GM18511 (cell line): ENCODE measurements around the gene TFB2M.
"Not testable (repeated sequence)": the region's sequence is repeated elsewhere in the genome, so short reads cannot be mapped to it uniquely, and the experiment has no call there.

Source experiments
- ATAC-seq: cut with Tn5 transposase; IDR thresholded peaks from one replicate; pipeline ENCODE4 v1.9.1; 2021; ENCODE audit warnings: mild to moderate bottlenecking, moderate library complexity; ENCODE audit not compliant: unreplicated experiment

Gene TFB2M

GRCh38 chr1:246583448-246584185 is 17.6 kb upstream of the TFB2M start:
- ATAC-seq: no peak

DNA sequence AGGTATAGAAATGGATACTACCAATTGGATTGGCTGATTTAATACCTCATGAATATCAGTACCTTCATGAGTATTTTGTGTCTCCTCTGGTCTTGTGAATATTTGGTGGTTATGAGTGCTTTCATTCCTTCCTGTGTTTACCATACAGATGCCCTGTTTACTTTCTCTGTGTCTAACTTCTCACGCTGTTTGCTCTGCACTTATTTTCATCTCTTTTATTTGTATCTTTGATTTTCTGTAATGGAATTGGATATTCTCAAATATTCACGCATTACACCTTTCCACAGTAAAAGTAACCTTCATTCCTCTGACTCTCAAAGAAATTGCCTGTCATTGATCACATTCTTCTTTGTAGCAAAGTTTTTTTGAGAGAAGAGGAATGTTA is 17.0 kb upstream of the TFB2M start:
- no peak for ATAC-seq

GRCh38 chr1:246582301-246583055 is 16.4 kb upstream of the TFB2M start:
- no peak for ATAC-seq

GRCh38 chr1:246580497-246581370 is 14.7 kb upstream of the TFB2M start:
- no peak for ATAC-seq

DNA sequence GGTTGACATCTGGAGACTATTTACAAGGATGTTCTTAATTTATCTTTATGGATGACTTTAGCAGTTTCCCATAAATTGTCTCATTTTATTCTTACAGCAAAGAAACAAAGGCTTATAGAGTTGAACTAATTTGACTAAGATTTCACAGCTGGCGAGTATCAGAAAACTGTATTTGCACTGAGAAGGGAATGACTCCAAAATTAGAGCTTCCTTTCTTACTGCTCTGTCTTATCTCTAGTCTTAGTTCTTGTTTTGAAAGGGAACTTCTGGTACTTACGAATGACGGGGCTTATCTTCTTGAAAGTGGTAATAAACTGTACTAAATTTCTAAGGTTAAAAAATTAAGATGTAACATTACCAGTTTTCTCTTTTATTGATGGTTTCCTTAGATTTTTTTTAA is 13.8 kb upstream of the TFB2M start:
- peak; percentile 85 for ATAC-seq

GRCh38 chr1:246577720-246578106 is 11.7 kb upstream of the TFB2M start:
- no peak for ATAC-seq

DNA sequence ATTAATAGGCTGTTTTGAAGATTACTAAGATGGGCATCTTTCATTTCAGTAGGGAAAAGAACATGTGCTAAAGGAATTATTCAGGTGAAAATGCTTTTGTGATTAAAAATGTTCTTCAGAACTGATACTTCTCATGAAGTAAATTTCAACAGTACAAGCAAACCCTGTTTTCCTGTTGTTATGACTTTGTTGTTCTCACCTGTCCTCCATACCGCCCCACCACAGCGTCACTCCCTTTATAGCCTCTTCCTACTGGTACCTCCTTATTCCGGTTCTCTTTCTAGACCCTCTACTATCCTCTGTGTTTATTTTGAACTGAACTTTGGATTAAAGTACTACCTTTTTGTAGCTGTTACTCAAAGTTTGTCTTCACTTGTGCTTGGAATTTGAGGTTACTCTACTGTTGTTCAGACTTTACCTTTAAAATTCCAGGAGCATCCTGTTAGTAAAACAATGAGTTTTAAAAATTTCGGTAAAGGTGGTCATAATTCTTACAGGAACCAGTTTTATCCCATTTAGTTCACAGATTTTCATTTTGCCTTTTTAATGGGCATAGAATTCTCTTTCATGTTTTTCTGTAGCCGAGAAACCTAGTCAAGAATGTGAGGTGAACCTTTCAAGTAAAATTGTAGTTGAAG is 11.1 kb upstream of the TFB2M start:
- ATAC-seq: no peak

DNA sequence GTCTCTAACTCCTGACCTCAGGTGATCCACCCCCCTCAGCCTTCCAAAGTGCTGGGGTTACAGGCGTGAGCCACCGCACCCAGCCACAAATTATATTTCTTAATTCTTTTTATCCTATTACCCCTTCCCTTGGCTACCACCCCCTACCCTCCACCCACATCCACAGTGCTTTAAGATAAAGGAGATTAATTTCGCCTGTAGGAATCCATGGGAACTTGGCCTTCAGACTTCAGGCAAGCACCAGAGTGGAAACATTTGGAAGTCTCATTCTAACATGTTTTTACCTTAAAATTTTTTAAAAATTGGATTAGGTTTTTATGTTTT is 10.6 kb upstream of the TFB2M start:
- ATAC-seq: no peak

DNA sequence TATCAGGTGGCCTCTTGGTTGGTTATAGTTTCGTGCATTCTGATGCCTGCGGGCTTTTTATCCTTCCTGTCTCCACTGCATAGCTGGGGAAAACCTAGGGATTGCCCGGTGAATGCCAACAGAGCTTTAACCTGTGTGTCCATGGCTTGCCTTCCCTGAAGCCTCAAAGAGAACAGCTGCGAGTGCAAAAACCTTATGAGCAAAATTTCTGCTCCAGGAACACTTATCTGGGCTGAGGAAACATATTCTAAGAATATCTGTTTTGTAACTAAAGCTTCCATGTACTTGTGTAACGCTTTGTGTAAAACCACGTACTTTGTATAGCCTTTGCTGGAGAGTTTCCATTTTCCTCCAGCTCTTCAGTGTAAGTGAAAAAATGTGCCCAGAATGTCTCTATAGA is 7.4 kb upstream of the TFB2M start:
- no peak for ATAC-seq

GRCh38 chr1:246572785-246573184 is 6.7 kb upstream of the TFB2M start:
- ATAC-seq: no peak

GRCh38 chr1:246571953-246572352 is 5.9 kb upstream of the TFB2M start:
- no peak for ATAC-seq

GRCh38 chr1:246571309-246571708 is 5.2 kb upstream of the TFB2M start:
- not testable (repeated sequence) for ATAC-seq

- ATAC-seq: no peak
Measured at GRCh38 chr1:246569248-246570238, 3.5 kb upstream of the TFB2M start.

- no peak for ATAC-seq
Measured at GRCh38 chr1:246567646-246568235, 1.7 kb upstream of the TFB2M start.

- peak; percentile 34 for ATAC-seq
Measured at GRCh38 chr1:246566813-246567645, 968 bp upstream of the TFB2M start.

DNA sequence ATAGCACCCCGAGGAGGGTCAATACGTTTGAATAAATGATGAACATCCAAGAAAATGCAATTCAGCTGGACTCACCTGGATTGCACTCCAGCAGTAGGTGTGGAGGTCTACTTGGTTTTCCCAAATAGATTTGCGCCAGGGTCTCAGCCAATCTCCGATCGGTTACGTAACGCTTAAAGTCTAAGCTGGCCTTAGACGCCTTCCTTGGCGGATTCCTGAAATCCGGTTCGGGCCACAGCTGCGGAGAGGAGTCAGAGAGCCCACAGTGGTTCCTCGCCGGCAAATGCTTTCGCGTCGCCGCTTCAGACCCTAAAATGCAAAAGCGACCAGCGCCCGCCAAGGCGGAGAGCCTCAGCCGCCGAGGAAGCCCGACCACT is 322 bp downstream of the TFB2M start:
- ATAC-seq: no peak

DNA sequence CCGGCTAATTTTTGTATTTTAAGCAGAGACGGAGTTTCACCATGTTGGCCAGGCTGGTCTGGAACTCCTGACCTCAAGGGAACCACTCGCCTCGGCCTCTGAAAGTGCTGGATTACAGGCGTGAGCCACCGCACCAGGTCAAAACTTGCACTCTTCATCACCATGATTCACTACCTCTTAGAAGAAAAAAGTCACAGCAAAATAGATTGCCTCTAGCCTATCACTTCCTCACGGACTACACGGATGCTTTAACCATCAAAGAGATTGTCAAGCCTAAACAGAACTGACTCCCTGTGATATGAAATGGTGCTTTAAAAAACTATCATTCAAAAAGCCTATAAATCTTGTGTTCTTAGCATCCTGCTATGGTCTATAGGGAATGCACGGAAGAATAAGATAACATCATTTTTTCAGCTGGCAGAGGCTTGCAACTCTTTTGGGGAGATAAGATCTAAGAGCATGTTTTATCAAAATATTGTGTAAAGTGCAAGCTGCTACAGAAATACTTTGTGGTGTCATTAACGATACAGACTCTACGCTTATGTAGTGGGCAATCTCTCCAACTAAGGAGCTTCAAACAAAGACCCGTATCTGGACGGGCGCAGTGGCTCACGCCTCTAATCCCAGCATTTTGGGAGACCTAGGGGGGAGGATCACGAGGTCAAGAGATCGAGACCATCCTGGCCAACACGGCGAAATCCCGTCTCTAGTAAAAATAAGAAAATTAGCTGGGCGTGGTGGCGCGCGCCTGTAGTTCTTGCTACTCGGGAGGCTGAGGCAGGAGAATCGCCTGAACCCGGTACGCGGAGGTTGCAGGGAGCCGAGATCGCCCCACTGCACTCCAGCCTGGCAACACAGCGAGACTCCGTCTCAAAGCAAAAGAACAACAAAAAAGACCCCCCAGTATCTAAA is 966 bp downstream of the TFB2M start:
- no peak for ATAC-seq

DNA sequence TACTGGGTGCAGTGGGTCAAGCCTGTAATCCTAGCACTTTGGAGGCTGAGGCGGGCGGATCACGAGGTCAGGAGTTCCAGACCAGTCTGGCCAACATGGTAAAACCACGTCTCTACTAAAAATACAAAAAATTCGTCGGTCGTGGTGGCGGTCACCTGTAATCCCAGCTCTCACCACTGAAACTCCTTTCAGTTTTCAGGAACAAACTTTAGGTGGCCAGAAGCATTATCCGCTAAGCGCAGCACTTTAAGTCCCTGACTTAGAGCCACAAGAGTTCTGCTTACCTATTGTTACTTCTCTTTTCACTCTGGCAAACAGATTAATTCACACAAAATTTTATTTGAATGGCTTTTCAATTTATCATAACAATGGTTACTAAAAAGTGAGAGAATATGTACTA is 5.2 kb downstream of the TFB2M start:
- ATAC-seq: not testable (repeated sequence)
